Measurements from ENCODE around the gene TBC1D10A.

GRCh38 chr22:30320021-30320556, 6.7 kb downstream of the TBC1D10A start:
- TF ChIP-seq, protein P1, sequence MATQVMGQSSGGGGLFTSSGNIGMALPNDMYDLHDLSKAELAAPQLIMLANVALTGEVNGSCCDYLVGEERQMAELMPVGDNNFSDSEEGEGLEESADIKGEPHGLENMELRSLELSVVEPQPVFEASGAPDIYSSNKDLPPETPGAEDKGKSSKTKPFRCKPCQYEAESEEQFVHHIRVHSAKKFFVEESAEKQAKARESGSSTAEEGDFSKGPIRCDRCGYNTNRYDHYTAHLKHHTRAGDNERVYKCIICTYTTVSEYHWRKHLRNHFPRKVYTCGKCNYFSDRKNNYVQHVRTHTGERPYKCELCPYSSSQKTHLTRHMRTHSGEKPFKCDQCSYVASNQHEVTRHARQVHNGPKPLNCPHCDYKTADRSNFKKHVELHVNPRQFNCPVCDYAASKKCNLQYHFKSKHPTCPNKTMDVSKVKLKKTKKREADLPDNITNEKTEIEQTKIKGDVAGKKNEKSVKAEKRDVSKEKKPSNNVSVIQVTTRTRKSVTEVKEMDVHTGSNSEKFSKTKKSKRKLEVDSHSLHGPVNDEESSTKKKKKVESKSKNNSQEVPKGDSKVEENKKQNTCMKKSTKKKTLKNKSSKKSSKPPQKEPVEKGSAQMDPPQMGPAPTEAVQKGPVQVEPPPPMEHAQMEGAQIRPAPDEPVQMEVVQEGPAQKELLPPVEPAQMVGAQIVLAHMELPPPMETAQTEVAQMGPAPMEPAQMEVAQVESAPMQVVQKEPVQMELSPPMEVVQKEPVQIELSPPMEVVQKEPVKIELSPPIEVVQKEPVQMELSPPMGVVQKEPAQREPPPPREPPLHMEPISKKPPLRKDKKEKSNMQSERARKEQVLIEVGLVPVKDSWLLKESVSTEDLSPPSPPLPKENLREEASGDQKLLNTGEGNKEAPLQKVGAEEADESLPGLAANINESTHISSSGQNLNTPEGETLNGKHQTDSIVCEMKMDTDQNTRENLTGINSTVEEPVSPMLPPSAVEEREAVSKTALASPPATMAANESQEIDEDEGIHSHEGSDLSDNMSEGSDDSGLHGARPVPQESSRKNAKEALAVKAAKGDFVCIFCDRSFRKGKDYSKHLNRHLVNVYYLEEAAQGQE (IDR thresholded peaks at IDR 0.05; ENCODE audit: low read depth): no peak
- TF ChIP-seq CEBPB (IDR thresholded peaks at IDR 0.05) (no peak), EP300 (IDR thresholded peaks at IDR 0.05; ENCODE audit: borderline replicate concordance) (no peak), RAD21 (IDR thresholded peaks at IDR 0.05; ENCODE audit: low read depth) (no peak), TAF1 (IDR thresholded peaks at IDR 0.05; ENCODE audit: low read depth) (no peak)
- TF ChIP-seq, protein P2, sequence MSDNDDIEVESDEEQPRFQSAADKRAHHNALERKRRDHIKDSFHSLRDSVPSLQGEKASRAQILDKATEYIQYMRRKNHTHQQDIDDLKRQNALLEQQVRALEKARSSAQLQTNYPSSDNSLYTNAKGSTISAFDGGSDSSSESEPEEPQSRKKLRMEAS (IDR thresholded peaks at IDR 0.05): no peak
